HepG2 (cell line): ENCODE measurements around the gene PHACTR1. TPM values are rescaled to one million over a fixed set of nuclear protein-coding genes. Genes with fewer than 3 reads are reported as not detected.

Experiments used
- ATAC-seq: fragments of 200-7000 bp; cut with Tn5 transposase; 3 replicates; pipeline ENCODE4 v1.9.1; 2020; ENCODE audit warnings: mild to moderate bottlenecking, moderate library complexity
- BruUV-seq: library from RNA; stranded (reverse); fragments of 400-500 nt; replicated peaks from 2 replicates; lab custom pipeline; 2021; lab: Mats Ljungman, UMichigan
- CTCF ChIA-PET: fragments of 300-600 bp; formaldehyde crosslinking; extraction: SDS; loops from one replicate; lab custom pipeline; 2021; ENCODE audit warnings: low total read pairs, inconsistent platforms, low intra/inter-chr PET ratio; lab: Yijun Ruan, JAX
- POLR2A ChIA-PET: fragments of 350-600 bp; sonication (Branson Sonifier 250); formaldehyde crosslinking; loops from one replicate; lab custom pipeline; 2020; ENCODE audit warnings: antibody characterized with exemption, inconsistent platforms; lab: Yijun Ruan, JAX
- DNase-seq: peaks from one replicate; pipeline ENCODE4 v3.0.0-alpha.2; 2015; ENCODE audit warnings: low spot score
- FAIRE-seq: peaks from 3 replicates; lab custom pipeline; 2011; peaks lifted over from hg19 to GRCh38; lab: Jason Lieb, UNC
- H2AFZ ChIP-seq: one replicate; pipeline ENCODE4 v1.6.1; 2011; ENCODE audit warnings: low read length, inconsistent platforms
- H3K27ac ChIP-seq: fragments of 300-600 bp; 3 replicates; pipeline ENCODE4 v1.8.0; 2011; ENCODE audit warnings: mixed run types, mild to moderate bottlenecking, mixed read lengths, low read length, inconsistent platforms; ENCODE audit not compliant: insufficient read depth; ENCODE audit errors: extremely low read length
- H3K27me3 ChIP-seq, 2 experiments: fragments of 200-600 bp in 1 of 2; 2 replicates in 1 of 2; 3 replicates in 1 of 2; pipeline versions ENCODE4 v1.6.0 to v1.8.0; 2011; ENCODE audit warnings: low read length in 2 of 2, mild to moderate bottlenecking in 2 of 2, moderate library complexity in 2 of 2, inconsistent platforms in 1 of 2; ENCODE audit not compliant: insufficient read depth in 2 of 2, control insufficient read depth in 1 of 2
- H3K36me3 ChIP-seq, 2 experiments: fragments of 200-600 bp in 1 of 2; replicated peaks in 1 of 2; 2 replicates in 1 of 2; 3 replicates in 1 of 2; pipeline versions ENCODE4 v1.5.1 to v1.8.0; 2011; ENCODE audit warnings: low read length in 2 of 2, inconsistent platforms in 1 of 2; ENCODE audit not compliant: insufficient read depth in 2 of 2, control insufficient read depth in 1 of 2
- H3K4me1 ChIP-seq: 2 replicates; pipeline ENCODE4 v1.5.1; 2012; ENCODE audit warnings: low read length, inconsistent platforms; ENCODE audit not compliant: insufficient read depth
- H3K4me2 ChIP-seq: 2 replicates; pipeline ENCODE4 v1.6.0; 2011; ENCODE audit warnings: low read depth, low read length, inconsistent platforms
- H3K4me3 ChIP-seq, 3 experiments: fragments of 200-600 bp in 1 of 3; sonication (generic), shearing (Covaris generic) in 1 of 3; replicated peaks in 1 of 3; 2 replicates each; pipeline ENCODE4 v1.5.1; 2011 to 2016; ENCODE audit warnings: low read length in 3 of 3, inconsistent platforms in 2 of 3, low read depth in 2 of 3, mild to moderate bottlenecking in 2 of 3, control low read depth in 1 of 3, mixed read lengths in 1 of 3; ENCODE audit not compliant: insufficient read depth in 1 of 3
- H3K79me2 ChIP-seq: one replicate; pipeline ENCODE4 v1.6.1; 2011; ENCODE audit warnings: low read length, inconsistent platforms; ENCODE audit not compliant: insufficient read depth
- H3K9ac ChIP-seq: 2 replicates; pipeline ENCODE4 v1.6.0; 2011; ENCODE audit warnings: mild to moderate bottlenecking, low read depth, low read length, inconsistent platforms; ENCODE audit not compliant: insufficient read depth
- H3K9me3 ChIP-seq: 2 replicates; pipeline ENCODE4 v1.5.1; 2012; ENCODE audit warnings: mild to moderate bottlenecking, low read length
- H4K20me1 ChIP-seq: 2 replicates; pipeline ENCODE4 v1.6.0; 2011; ENCODE audit warnings: inconsistent platforms, mild to moderate bottlenecking, low read length, moderate library complexity; ENCODE audit not compliant: insufficient read depth
- ARNT2 ChIP-seq: sonication (generic); formaldehyde crosslinking; IDR thresholded peaks from 2 replicates; pipeline ENCODE4 v1.8.0; 2022; ENCODE audit warnings: mild to moderate bottlenecking, low read depth, missing genetic modification reagents, moderate library complexity
- ATF7-NPFF ChIP-seq: sonication (generic); formaldehyde crosslinking; IDR thresholded peaks from 2 replicates; pipeline ENCODE4 v1.8.1; 2023; ENCODE audit warnings: mild to moderate bottlenecking, low read depth, missing genetic modification reagents, moderate library complexity
- FOXK1 ChIP-seq: sonication (generic); formaldehyde crosslinking; IDR thresholded peaks from 2 replicates; pipeline ENCODE4 v1.4.0; 2020; ENCODE audit warnings: low read depth, missing genetic modification reagents, borderline replicate concordance
- GABPB1 ChIP-seq: IDR thresholded peaks from 2 replicates; pipeline ENCODE4 v1.6.1; 2016; ENCODE audit warnings: mild to moderate bottlenecking, missing genetic modification reagents, moderate library complexity, missing compliant biosample characterization
- HNRNPH1 ChIP-seq: fragments of 200-400 bp; formaldehyde crosslinking; optimal IDR thresholded peaks from 2 replicates; pipeline ENCODE3; 2017; ENCODE audit warnings: mild to moderate bottlenecking, low read depth, low read length
- HOXA3 ChIP-seq: sonication (generic); formaldehyde crosslinking; IDR thresholded peaks from 2 replicates; pipeline ENCODE4 v1.5.0; 2020; ENCODE audit warnings: missing genetic modification reagents
- KDM2A ChIP-seq: sonication (generic); formaldehyde crosslinking; IDR thresholded peaks from 2 replicates; pipeline ENCODE4 v1.4.0; 2020; ENCODE audit warnings: low read depth, missing genetic modification reagents, borderline replicate concordance
- MEF2D ChIP-seq: sonication (generic); formaldehyde crosslinking; IDR thresholded peaks from 2 replicates; pipeline ENCODE4 v1.5.1; 2020; ENCODE audit warnings: mild to moderate bottlenecking, missing genetic modification reagents
- MXI1 ChIP-seq: IDR thresholded peaks from 3 replicates; pipeline ENCODE4 v1.6.1; 2012; ENCODE audit warnings: low read depth, low read length, inconsistent platforms, borderline replicate concordance
- SNRNP70 ChIP-seq: fragments of 200-400 bp; formaldehyde crosslinking; IDR thresholded peaks from 2 replicates; pipeline ENCODE4 v1.6.1; 2017; ENCODE audit warnings: mild to moderate bottlenecking, low read depth, low read length, moderate library complexity
- TEF ChIP-seq: sonication (generic); formaldehyde crosslinking; IDR thresholded peaks from 2 replicates; pipeline ENCODE4 v1.5.0; 2020; ENCODE audit warnings: missing genetic modification reagents
- ZBED4 ChIP-seq: sonication (generic); formaldehyde crosslinking; IDR thresholded peaks from 2 replicates; pipeline ENCODE4 v1.4.0; 2020; ENCODE audit warnings: missing genetic modification reagents, borderline replicate concordance
- ZFP36L1 ChIP-seq: sonication (generic); formaldehyde crosslinking; IDR thresholded peaks from 2 replicates; pipeline ENCODE4 v1.8.0; 2022; ENCODE audit warnings: mild to moderate bottlenecking, missing genetic modification reagents, moderate library complexity
- ZFP90 ChIP-seq: sonication (generic); formaldehyde crosslinking; IDR thresholded peaks from 2 replicates; pipeline ENCODE4 v1.8.0; 2022; ENCODE audit warnings: missing genetic modification reagents, mild to moderate bottlenecking, inconsistent platforms, borderline replicate concordance
- ZNF672 ChIP-seq: sonication (generic); formaldehyde crosslinking; IDR thresholded peaks from 2 replicates; pipeline ENCODE4 v1.8.1; 2022; ENCODE audit warnings: missing genetic modification reagents
- ZNF792 ChIP-seq: IDR thresholded peaks from 2 replicates; pipeline ENCODE4 v1.6.1; 2016
- ZSCAN20 ChIP-seq: sonication (generic); formaldehyde crosslinking; IDR thresholded peaks from 2 replicates; pipeline ENCODE4 v1.4.0; 2020; ENCODE audit warnings: missing genetic modification reagents, mild to moderate bottlenecking, borderline replicate concordance
- WGBS: methylation state at CpG from one replicate; pipeline ENCODE4 v1.1.6; 2017; ENCODE audit warnings: low lambda C conversion rate; 5-methylcytosine and 5-hydroxymethylcytosine counted together
- in situ Hi-C: cut with HindIII; loops from 2 replicates; pipeline ENCODE4 v1.10.0; 2017; ENCODE audit warnings: low pct_unique_long_range_greater_than_20kb; ENCODE audit not compliant: extremely low pct_ligation_motif_present
- intact Hi-C: fragments of 100-400 bp; cut with micrococcal nuclease; formaldehyde crosslinking; loops from one replicate; pipeline ENCODE4 v1.10.0; 2022; ENCODE audit not compliant: unreplicated experiment
- polyA plus RNA-seq, 8 experiments: library from polyadenylated mRNA; depleted of rRNA in 3 of 8; stranded (reverse) in 7 of 8; unstranded in 1 of 8; fragments of >200 nt; fragmentation: Illumina TruSeq in 4 of 8; extraction: Trizol in 4 of 8; gene quantifications; 2 replicates each; pipeline versions ENCODE4 v1.2.1 to v1.2.3, GENCODE V29; 2011 to 2016; ENCODE audit warnings: low read depth in 4 of 8, missing spikeins in 1 of 8, mixed read lengths in 1 of 8; ENCODE audit not compliant: insufficient read depth in 1 of 8
- total RNA-seq, 5 experiments: library from RNA; depleted of rRNA; stranded (reverse); fragments of >200 nt; fragmentation: Illumina TruSeq; extraction: Trizol; gene quantifications; 2 replicates each; pipeline ENCODE4 v1.2.3, GENCODE V29; 2016; ENCODE audit warnings: low read depth in 1 of 5

Gene PHACTR1
- total and polyA plus RNA-seq, 2 of the 13 experiments (the other 11 are each of a cell fraction or from before 2014, with no cell fraction given) = 0.09 TPM; not detected in 1

- no peak overlapping the region for H3K4me2 ChIP-seq
- DNase-seq (no peak), FAIRE-seq (no peak), ATAC-seq (no peak)
- H3K27ac ChIP-seq = no peak overlapping the region
- H3K27me3 ChIP-seq = 0 out of 5 replicates have a peak, but pooled peaks cover 1 to 4% of the 10 kb centered on the region in 2 experiments
- no peak overlapping the region for H3K9ac ChIP-seq
- ChIA-PET CTCF (no interaction called here), POLR2A (no interaction called here)
- H3K79me2 ChIP-seq = no peaks in the 10 kb centered on the region
- in situ Hi-C loops (no loop called here), intact Hi-C loops (no loop called here)
- 8% methylated on average over 1 of the region's 1 CpG for WGBS
- no peaks in the 10 kb centered on the region for H3K4me1 ChIP-seq
- no peaks in the 10 kb centered on the region for H4K20me1 ChIP-seq
- H2AFZ ChIP-seq = no peak overlapping the region
- BruUV-seq = no TSS peak
- H3K4me3 ChIP-seq = no peak overlapping the region
- H3K36me3 ChIP-seq = no peaks in the 10 kb centered on the region
- H3K9me3 ChIP-seq = no peaks in the 10 kb centered on the region
- TF ChIP-seq ATF7-NPFF (CRISPR knock-in tag) = no peak
- TF ChIP-seq ZFP36L1 (CRISPR knock-in tag) = no peak
- TF ChIP-seq HOXA3 = no peak
- no peak for TF ChIP-seq MEF2D (CRISPR knock-in tag)
- TF ChIP-seq ZBED4 = no peak
- TF ChIP-seq FOXK1 (CRISPR knock-in tag) = no peak
- no peak for TF ChIP-seq ZNF672
- TF ChIP-seq ZNF792 (CRISPR knock-in tag) = no peak
- TF ChIP-seq TEF (CRISPR knock-in tag) = no peak
- no peak for TF ChIP-seq GABPB1 (CRISPR knock-in tag)
- no peak for TF ChIP-seq KDM2A (CRISPR knock-in tag)
- TF ChIP-seq ZFP90 = no peak
- no peak for TF ChIP-seq ZSCAN20 (CRISPR knock-in tag)
- TF ChIP-seq SNRNP70 = no peak
- no peak for TF ChIP-seq ARNT2 (CRISPR knock-in tag)
- no peak for TF ChIP-seq MXI1
- no peak for TF ChIP-seq HNRNPH1
These were observed 380.9 kb downstream of the PHACTR1 start for GRCh38 chr6:13097454-13097853.
